GM21723 (cell line): ENCODE data around the gene FBXW8.
A peak's percentile ranks its signal among the peaks of the same experiment; 100 is the strongest.

ENCODE experiments used
- ATAC-seq: cut with Tn5 transposase; IDR thresholded peaks from one replicate; pipeline ENCODE4 v1.9.1; 2021; ENCODE audit warnings: mild to moderate bottlenecking, moderate library complexity; ENCODE audit not compliant: unreplicated experiment

The FBXW8 gene

GRCh38 chr12:117018685-117019084 is 107.9 kb downstream of the FBXW8 start:
- no peak for ATAC-seq

DNA sequence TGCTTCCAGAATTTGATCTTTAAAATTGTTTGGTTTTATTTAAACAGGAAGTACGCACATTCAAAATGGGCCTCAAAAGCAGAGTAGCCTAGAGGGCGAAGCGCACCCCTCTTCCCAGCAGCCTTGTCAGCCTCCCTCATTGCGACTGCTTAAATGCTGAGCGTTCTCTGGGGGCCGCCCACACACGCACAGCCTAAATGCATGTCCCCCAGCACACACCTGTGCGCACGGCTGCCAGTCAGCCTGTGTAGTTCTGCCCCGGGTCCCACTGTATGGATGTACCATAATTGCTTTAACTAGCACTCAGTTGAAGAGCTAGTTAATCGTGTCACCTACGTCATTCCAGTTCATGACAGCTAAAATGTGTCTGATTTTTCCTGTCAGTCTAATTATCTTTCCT is 109.1 kb downstream of the FBXW8 start:
- ATAC-seq: no peak

- ATAC-seq: no peak
These were observed 109.9 kb downstream of the FBXW8 start for GRCh38 chr12:117020536-117021220.

DNA sequence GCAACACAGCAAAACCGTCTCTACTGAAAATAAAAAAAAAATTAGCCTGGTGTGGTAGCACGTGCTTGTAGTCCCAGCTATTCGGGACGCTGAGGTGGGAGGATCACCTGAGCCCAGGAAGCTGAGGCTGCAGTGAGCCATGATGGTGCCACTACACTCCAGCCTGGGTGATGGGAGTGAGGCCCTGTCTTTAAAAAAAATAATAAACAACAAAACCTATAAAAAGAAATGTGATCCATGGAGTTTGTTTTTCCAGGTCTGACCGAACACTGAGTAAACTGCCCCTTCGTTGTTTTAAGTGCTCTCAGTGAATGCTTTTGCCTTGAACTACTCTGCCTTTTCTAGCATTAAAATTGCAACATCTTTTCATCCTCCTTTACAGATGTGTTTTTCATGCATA is 111.7 kb downstream of the FBXW8 start:
- ATAC-seq: no peak

- ATAC-seq: no peak
These were observed 113.5 kb downstream of the FBXW8 start for GRCh38 chr12:117023998-117024960.

DNA sequence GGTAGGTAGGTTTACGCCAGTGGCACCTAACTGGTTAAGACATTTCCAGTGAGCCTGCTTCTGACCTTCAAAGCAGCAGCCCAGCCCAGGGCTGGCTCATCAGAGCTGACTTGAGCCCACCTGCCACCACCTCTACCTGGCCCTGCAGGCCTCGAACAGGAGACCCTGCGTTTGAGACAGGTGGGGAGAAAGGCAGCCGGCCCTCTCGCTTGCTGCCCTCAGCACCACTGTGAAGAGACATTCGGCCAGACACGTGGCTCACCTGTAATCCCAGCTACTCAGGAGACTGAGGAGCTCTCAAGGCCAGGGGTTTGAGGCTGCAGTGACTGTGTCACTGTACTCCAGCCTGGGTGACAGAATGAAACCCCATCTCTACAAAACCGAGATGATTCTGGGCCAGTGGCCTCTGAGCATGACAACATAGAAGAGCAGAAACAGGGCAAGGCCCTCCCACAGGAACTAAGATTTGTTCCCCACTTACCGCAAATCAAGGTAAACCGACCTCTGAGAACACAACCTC is 114.3 kb downstream of the FBXW8 start:
- no peak for ATAC-seq

DNA sequence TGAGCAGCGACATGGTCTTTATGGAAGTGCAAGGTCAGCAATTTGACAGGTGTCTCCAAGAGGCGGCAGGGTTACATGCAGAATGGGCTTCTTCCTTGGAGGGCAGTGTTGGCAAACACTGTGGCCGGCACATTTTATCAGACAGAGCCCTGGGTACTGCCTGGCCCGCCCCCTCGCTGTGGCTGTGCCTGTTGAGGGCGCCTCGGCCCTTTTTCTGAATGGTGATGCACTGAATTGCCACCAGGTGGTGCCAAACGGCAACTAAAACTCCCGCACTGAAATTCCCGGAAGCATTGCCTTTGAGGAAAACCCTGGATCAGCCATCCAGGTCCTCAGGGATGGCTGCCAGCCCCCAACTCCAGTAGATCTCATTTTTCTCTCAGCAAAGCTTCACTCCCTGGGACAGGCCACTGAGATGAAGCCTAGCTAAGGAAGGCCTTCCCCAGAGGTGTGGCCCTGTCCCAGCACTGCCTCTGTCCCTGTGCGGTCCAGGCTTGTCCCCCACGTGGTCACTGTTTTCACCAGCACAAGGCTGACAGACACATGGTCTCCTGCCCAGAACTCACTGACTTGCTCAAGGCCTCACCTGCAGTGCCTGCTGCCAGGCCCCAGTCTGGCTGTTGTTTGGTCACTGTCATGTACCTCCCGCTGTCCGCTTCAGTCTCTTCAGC is 114.9 kb downstream of the FBXW8 start:
- ATAC-seq: peak; percentile 79

GRCh38 chr12:117026343-117026742 is 115.6 kb downstream of the FBXW8 start:
- ATAC-seq: no peak

GRCh38 chr12:117026921-117027250 is 116.1 kb downstream of the FBXW8 start:
- ATAC-seq: no peak

DNA sequence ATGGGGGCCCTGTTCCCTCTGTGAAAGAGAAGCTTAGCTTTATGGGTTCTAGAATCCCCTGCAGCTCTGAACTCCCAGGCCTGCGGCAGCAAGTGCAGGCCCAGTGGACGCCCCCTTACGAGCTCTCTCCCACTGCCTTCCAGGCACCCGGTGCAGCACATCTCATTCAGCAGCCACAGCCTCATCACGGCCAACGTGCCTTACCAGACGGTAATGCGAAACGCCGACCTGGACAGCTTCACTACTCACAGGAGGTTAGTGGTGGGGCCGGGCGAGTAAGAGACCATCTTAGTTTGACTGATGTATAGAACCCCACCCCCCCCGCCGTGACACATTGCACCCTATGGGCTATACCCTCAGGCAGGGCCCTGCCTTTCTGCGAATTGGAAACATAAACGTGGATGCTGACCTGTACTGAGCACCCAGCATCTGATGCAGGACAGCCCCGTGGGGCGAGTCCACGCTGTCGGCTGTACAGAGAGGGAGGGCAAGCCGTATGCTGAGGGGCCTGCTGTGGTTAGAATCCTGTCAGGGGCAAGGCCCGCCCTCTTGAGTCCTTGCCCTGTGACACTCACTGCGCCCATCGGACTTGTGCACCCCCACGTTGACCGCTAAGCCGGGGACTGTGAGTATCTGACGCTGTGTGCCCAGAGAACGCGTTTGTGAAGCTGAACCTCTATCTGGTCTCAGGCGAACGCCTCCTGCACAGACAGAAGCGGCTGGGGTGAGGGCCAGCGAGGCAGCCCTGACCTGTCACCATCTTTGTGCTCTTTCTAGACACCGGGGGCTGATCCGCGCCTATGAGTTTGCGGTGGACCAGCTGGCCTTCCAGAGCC is 116.7 kb downstream of the FBXW8 start:
- no peak for ATAC-seq

- no peak for ATAC-seq
These were observed 117.5 kb downstream of the FBXW8 start for GRCh38 chr12:117028254-117028653.

DNA sequence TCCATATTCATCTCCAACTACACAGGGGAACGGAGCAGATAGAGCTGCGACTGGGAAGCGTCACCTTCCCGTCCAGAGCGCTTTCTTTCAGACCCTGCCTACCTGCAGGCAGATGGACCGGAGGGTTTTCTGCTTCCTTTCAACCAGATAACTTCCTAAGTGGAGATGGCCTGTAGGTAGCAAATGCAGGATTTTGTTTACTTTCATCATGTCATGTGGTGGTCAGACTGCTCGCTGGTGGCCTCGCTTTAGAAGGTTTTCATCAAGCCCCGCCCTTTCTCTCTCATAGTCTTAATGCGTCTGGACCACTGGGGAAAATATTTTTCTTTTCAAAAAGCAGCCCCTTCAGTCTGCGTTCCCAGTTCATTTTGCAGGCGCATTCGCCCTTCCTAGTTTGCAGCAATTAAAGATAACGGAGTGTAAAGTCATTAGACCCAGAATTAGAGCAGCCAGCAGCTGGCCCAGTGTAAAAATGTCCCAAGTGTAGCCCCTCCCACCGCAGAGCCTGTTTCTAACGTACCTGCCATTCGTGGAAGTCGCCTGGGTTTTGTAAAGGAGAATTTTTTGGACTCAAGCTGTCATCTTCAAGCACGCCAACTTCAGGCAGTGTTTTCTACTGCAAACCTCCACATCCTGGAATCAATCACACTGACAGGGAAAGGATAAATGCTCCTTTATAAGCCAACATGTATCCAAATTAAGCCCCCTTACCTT is 119.6 kb downstream of the FBXW8 start:
- ATAC-seq: no peak

DNA sequence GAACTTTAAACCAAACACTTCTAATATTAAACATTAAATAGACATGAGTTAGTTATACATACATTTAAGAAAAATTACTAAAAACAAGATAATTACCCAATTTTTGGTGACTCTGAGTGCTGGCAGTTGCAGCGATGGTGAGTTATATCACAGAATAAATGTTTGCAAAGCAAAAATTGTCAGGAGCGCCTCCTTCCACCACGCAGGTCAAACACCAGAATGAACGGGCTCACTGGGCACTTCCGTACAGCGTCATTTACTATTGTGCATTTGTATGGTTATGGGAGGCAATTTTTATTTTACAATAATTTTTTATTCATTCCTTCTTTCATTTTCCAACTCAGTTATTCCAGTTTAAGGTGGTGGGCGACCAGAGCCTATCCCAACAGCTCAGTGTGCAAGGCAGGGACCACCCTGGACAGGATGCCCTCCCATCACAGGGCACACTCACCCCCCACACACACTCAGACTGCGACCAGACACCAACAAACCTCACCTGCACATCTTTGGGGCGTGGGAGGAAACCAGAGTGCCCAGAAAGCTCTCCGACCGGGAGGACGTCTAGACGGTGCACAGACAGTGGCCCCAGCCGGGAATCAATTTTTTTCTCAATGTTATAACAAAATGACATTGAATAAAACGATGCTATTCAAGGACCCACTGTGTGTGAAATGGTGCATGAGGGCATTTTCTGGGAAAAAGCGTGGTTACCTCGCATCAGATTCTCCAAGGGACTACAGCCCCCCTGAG is 121.3 kb downstream of the FBXW8 start:
- ATAC-seq: no peak

- no peak for ATAC-seq
These were observed 122.0 kb downstream of the FBXW8 start for GRCh38 chr12:117032593-117033381.

DNA sequence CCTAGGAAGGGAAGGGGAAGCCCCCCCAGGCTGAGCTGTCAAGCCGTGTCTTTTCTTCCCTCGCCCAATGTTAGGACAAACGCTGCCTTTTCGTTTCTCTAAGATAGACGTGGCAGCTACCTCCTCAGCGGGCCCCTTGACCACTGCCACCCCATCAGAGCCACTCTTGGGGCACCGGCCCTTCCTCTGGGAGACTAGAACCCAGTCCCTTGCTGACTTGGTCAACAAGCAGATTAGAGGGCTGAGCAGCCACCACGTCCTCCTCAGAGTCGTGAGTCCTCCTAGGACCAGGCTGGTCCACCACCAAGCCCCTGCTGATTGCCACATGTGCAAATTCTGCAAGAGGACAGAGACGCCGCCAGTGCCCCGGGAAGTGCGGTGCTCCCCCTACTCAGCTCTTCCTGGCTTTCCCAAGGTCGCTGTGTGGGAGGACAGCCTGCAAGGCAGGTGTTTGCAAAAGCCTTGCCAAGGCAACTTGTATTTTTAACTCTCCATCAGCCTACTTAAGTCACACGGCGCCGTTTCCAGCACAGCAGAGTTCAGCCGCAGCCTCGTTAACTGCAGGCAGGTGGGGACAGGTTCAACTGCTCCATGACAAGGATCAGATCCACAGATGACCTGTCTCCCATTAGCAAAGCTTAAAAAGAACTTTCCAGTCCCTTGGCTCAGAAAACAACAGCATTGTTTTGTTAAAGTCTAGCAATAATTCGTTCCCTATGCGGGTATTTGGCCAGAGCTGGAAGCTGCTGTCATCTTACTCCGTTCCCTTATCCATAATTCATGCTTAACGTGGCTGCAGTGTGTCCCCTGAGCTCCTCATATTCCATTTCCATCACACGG is 122.9 kb downstream of the FBXW8 start:
- ATAC-seq: no peak

DNA sequence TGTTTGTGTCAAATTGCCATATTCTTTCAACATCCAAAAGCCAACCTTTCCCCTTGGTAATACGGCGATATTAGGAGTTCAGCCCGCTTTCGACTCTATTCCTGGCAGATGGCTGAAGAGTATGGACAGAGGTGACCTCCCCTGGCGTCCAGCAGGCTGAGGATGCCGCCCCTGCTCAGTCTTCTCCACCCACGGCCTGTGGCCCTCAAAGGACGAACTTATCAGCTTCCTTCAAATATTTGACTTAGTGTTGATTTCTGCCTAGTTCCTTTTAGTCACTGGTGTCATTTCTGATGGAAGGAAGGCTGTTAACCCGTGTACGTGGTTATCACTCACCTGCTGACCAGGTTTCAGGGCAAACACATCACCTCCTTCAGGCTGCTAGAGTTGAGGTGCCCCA is 123.5 kb downstream of the FBXW8 start:
- no peak for ATAC-seq

- no peak for ATAC-seq
These were observed 124.0 kb downstream of the FBXW8 start for GRCh38 chr12:117034701-117035151.
